Activated CD4-positive, alpha-beta T cell treated with anti-CD3 and anti-CD28 coated beads, Interleukin-2, amount 10 ng/mL, durations not matched to agents 7 days and 5 days (primary cell): Measurements from ENCODE around the gene CNN1. TPM values are rescaled to one million over a fixed set of nuclear protein-coding genes. Genes with fewer than 3 reads are reported as not detected.

Source experiments
- CTCF ChIA-PET: fragments of 350-600 bp; sonication (Branson Sonifier 250); formaldehyde crosslinking; loops from one replicate; lab custom pipeline; 2021; ENCODE audit warnings: antibody characterized with exemption; lab: Charles Lee
- POLR2A ChIA-PET: fragments of 350-600 bp; sonication (Branson Sonifier 250); formaldehyde crosslinking; loops from one replicate; lab custom pipeline; 2021; ENCODE audit warnings: antibody characterized with exemption; lab: Charles Lee
- DNase-seq: peaks from one replicate; pipeline ENCODE4 v3.0.0-alpha.2; 2020
- H3K27ac Mint-ChIP-seq: one replicate; pipeline ENCODE4 v1.8.0; 2021; ENCODE audit warnings: mild to moderate bottlenecking, moderate library complexity, mixed read lengths
- H3K27me3 Mint-ChIP-seq: one replicate; pipeline ENCODE4 v1.8.0; 2021; ENCODE audit warnings: mixed read lengths
- H3K36me3 Mint-ChIP-seq: one replicate; pipeline ENCODE4 v1.8.0; 2021; ENCODE audit warnings: low read depth, mixed read lengths
- H3K4me1 Mint-ChIP-seq: one replicate; pipeline ENCODE4 v1.8.0; 2021; ENCODE audit warnings: mixed read lengths
- H3K4me3 Mint-ChIP-seq: one replicate; pipeline ENCODE4 v1.8.0; 2021; ENCODE audit warnings: mild to moderate bottlenecking, moderate library complexity, mixed read lengths
- H3K9me3 Mint-ChIP-seq: one replicate; pipeline ENCODE4 v1.8.0; 2021; ENCODE audit warnings: mixed read lengths
- total RNA-seq, 2 experiments: library from RNA; stranded (reverse); gene quantifications; one replicate each; pipeline ENCODE4 v1.2.3, GENCODE V29; 2021

CNN1 gene
- total RNA-seq, 2 experiments from 2014 or later, result not detected

DNA sequence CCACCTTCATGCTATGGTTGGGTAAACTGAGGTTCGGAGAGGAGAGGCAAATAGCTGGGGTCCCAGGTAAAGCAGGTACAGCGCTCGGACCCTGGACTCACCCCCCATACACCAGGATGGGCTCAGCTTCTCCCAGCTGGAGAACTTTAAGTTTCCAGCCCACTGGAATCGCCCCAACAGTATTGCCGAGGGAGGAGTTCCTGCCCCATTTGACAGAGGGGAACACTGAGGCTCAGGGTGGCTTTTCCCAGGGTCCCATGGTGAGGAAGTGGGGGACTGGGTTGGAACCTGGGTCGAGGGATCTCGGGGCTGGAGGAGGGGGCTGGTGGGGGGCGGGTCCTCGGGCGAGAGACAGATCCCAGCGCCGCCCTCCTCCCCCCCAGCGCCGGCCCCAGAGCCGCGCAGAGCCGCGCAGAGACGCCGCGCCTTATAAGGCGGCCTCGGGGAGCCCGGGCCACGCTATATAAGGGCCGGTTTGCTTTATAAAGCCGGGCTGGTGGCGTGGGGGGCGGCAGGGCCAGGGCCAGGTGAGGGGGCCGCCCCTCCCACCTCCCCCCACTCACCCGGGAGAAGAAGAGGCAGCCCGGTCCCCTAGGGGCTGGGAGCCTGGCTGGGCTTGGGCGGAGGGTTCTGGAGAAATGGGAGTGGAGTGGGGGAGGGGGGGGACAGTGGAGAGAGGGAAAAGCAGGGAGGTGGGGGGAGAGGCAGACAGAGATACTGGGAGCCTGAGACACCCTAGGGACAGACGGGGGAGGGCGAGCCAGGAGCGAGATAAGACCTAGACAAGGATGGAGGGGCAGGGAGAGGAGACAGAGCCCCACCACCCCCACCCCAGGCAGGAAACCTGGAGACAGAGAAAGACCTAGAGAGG is 1.1 kb downstream of the CNN1 start:
- no peak for DNase-seq
- POLR2A ChIA-PET, result no interaction called here
- H3K9me3 Mint-ChIP-seq, result no peaks in the 10 kb centered on the region

DNA sequence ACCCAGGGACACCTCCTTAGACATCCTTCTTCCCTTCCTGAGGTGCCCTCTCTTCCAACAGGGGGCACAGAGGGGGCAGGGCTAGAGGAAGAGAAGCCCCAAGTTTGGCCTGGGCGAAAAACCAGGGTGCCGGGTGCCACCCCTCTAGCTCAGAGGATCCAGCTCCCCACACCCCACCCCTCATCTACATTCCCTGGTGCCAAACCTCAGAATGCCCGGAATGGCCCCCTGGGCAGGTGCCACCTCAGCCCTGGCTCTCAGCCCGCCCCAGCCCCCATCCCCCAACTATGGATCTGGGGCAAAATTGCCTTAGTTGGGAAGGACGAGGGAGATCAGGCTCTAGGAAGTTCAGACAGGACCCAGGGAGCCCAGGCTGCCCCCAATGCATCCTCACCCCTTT is 2.0 kb downstream of the CNN1 start:
- Mint-ChIP-seq H3K4me3 (no peak overlapping the region), H3K4me1 (peaks cover 6% of the 10 kb centered on the region), H3K27ac (no peak overlapping the region), H3K36me3 (no peaks in the 10 kb centered on the region), H3K9me3 (no peaks in the 10 kb centered on the region), H3K27me3 (peaks cover 17% of the 10 kb centered on the region)
- CTCF ChIA-PET, result interaction anchor here (0.6 to 0.8 kb wide), 2 partner anchors 18 to 371 kb away, joined by 3 read pairs; no protein-coding TSS in a partner anchor
- POLR2A ChIA-PET, result no interaction called here
- no peak for DNase-seq

More for the DNA sequence above, 1.1 kb downstream of the CNN1 start:
- CTCF ChIA-PET, result interaction anchor here (0.8 to 1.3 kb wide), 2 partner anchors 19 to 41 kb away, joined by 4 to 5 read pairs; no protein-coding TSS in a partner anchor
- peaks cover 11% of the 10 kb centered on the region for H3K4me1 Mint-ChIP-seq
- no peak overlapping the region for H3K4me3 Mint-ChIP-seq
- H3K36me3 Mint-ChIP-seq, result no peaks in the 10 kb centered on the region
- H3K27me3 Mint-ChIP-seq, result peaks cover 17% of the 10 kb centered on the region
- H3K27ac Mint-ChIP-seq, result no peak overlapping the region

DNA sequence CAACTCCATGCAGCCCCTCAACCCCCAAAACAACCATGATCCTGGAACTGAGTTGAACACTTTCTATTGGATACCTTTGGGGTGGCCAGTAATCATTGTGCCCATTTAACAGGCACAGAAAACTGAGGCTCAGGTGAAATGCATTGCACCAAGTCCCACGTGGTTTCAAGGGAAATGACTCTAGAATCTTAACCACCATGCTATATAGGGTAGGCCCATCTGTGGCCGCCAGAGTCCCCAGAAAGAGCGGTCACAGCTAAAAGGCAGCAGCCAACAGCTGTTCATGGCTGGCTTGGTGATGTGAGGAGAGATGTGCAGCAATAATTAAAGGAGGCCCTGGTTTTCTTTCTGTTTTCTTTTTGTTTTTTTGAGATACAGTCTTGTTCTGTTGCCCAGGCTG is 2.6 kb downstream of the CNN1 start:
- no peaks in the 10 kb centered on the region for H3K36me3 Mint-ChIP-seq
- H3K27ac Mint-ChIP-seq, result no peak overlapping the region
- H3K27me3 Mint-ChIP-seq, result peaks cover 17% of the 10 kb centered on the region
- DNase-seq, result no peak
- peaks cover 4% of the 10 kb centered on the region for H3K4me1 Mint-ChIP-seq
- no peaks in the 10 kb centered on the region for H3K9me3 Mint-ChIP-seq
- CTCF ChIA-PET, result interaction anchor here (0.6 to 0.8 kb wide), 2 partner anchors 18 to 372 kb away, joined by 3 read pairs; no protein-coding TSS in a partner anchor
- POLR2A ChIA-PET, result no interaction called here
- H3K4me3 Mint-ChIP-seq, result no peak overlapping the region

DNA sequence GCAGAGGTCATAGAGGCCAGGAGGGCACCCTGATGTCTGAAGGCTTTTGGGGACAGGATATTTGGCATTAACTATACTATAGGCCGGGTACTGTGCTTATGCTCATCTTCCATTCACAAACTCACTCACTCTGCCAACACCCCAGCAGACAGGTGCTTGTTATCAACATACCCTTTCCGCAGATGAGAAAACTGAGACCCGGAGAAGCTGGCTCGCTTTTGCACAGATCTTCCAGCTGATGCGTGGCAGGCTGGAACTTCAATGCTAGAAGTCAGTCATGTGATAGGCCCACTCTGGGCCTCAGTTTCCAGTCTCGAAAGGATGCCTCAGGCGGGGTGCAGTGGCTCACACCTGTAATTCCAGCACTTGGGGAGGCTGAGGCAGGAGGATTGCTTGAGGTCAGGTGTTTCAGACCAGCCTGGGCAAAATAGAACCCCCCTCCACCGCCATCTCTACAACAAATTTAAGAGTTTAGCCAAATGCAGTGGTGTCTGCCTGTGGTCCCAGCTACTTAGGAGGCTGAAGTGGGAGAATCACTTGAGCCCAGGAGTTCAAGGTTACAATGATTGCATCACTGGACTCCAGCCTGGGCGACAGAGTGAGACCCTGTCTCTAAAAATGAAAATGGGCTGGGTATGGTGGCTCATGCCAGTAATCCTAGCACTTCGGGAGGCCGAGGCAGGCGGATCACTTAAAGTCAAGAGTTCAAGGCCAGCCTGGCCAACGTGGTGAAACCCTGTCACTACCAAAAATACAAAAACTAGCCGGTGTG is 9.5 kb downstream of the CNN1 start:
- ChIA-PET POLR2A (no interaction called here), CTCF (interaction anchor here (0.7 to 2.5 kb wide), 2 partner anchors 12 to 52 kb away, joined by 4 to 9 read pairs; no protein-coding TSS in a partner anchor)
- H3K36me3 Mint-ChIP-seq, result peaks cover 5% of the 10 kb centered on the region
- H3K4me3 Mint-ChIP-seq, result no peak overlapping the region
- no peak for DNase-seq
- no peaks in the 10 kb centered on the region for H3K27me3 Mint-ChIP-seq
- no peak overlapping the region for H3K27ac Mint-ChIP-seq
- no peaks in the 10 kb centered on the region for H3K9me3 Mint-ChIP-seq
- H3K4me1 Mint-ChIP-seq, result peaks cover 1% of the 10 kb centered on the region

DNA sequence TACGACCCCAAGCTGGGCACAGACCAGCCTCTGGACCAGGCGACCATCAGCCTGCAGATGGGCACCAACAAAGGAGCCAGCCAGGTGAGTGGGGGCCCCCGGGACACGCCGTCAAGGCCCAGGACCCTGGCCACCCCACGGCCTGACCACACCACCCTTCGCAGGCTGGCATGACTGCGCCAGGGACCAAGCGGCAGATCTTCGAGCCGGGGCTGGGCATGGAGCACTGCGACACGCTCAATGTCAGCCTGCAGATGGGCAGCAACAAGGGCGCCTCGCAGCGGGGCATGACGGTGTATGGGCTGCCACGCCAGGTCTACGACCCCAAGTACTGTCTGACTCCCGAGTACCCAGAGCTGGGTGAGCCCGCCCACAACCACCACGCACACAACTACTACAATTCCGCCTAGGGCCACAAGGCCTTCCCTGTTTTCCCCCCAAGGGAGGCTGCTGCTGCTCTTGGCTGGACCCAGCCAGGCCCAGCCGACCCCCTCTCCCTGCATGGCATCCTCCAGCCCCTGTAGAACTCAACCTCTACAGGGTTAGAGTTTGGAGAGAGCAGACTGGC is 10.8 kb downstream of the CNN1 start:
- POLR2A ChIA-PET, result no interaction called here

DNA sequence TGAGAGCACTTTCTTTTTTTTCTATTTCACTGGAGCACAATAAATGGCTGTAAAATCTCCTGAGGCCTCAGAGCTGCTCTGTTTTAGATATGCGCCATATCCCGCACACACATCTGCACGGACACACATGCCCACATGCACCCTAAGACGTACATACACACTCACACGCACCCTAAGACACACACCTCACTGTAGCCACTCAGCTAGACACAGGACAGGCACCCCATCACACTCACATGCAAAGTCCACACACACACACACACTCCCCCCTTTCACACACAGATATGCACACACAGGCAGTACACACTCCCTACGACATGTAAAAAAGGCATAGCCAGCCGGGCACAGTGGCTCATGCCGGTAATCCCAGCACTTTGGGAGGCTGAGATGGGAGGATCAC is 11.6 kb downstream of the CNN1 start:
- Mint-ChIP-seq H3K36me3 (peaks cover 13% of the 10 kb centered on the region), H3K4me1 (peaks cover 15% of the 10 kb centered on the region), H3K9me3 (no peaks in the 10 kb centered on the region), H3K27me3 (no peaks in the 10 kb centered on the region), H3K4me3 (no peak overlapping the region), H3K27ac (no peak overlapping the region)
- CTCF ChIA-PET, result no interaction called here
- DNase-seq, result no peak
- POLR2A ChIA-PET, result no interaction called here

More for the DNA sequence above, 10.8 kb downstream of the CNN1 start:
- Mint-ChIP-seq H3K36me3 (peaks cover 13% of the 10 kb centered on the region), H3K4me3 (no peak overlapping the region), H3K9me3 (no peaks in the 10 kb centered on the region), H3K27me3 (no peaks in the 10 kb centered on the region), H3K27ac (no peak overlapping the region), H3K4me1 (peaks cover 14% of the 10 kb centered on the region)
- DNase-seq, result no peak
- CTCF ChIA-PET, result interaction anchor here (1.0 to 1.3 kb wide), 2 partner anchors 13 to 29 kb away, joined by 3 to 5 read pairs; no protein-coding TSS in a partner anchor

DNA sequence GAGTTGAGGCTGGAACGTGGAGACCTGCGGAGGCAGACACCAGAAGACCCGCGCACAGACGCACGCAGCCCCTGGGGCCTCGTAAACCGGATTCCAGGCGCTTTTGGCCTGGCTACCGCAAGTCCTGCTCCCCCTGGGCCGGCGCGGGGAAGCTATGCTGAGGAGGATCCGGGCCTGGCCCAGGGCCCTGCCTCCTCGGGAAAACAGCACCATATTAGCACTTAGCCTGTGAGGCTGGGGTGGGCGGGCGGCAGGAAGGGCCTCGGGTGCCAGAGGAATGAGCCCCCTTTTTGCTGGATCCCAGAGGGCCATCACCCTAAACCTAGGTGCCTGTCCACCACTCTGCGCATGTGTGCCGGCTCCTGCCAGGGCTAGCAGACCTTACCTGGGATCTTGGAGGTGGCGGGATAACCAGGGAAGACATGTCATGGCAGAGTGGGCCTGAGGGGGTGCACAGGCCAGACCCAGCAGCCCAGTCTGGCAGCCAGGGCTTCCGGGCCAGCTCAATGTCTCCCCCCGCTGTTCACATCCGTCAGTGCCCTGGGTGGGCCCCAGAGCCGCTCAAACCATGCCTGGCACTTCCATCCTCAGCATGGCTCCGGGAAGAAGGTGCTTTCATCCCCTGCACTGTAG is 13.1 kb downstream of the CNN1 start:
- H3K27ac Mint-ChIP-seq, result no peak overlapping the region
- H3K36me3 Mint-ChIP-seq, result peaks cover 18% of the 10 kb centered on the region
- H3K27me3 Mint-ChIP-seq, result no peaks in the 10 kb centered on the region
- H3K9me3 Mint-ChIP-seq, result no peaks in the 10 kb centered on the region
- no peak for DNase-seq
- no peak overlapping the region for H3K4me3 Mint-ChIP-seq
- H3K4me1 Mint-ChIP-seq, result peaks cover 24% of the 10 kb centered on the region
- ChIA-PET CTCF (interaction anchor here (0.8 to 1.9 kb wide), 4 partner anchors 9 to 38 kb away, joined by 3 to 6 read pairs (median 4); no protein-coding TSS in a partner anchor), POLR2A (no interaction called here)

DNA sequence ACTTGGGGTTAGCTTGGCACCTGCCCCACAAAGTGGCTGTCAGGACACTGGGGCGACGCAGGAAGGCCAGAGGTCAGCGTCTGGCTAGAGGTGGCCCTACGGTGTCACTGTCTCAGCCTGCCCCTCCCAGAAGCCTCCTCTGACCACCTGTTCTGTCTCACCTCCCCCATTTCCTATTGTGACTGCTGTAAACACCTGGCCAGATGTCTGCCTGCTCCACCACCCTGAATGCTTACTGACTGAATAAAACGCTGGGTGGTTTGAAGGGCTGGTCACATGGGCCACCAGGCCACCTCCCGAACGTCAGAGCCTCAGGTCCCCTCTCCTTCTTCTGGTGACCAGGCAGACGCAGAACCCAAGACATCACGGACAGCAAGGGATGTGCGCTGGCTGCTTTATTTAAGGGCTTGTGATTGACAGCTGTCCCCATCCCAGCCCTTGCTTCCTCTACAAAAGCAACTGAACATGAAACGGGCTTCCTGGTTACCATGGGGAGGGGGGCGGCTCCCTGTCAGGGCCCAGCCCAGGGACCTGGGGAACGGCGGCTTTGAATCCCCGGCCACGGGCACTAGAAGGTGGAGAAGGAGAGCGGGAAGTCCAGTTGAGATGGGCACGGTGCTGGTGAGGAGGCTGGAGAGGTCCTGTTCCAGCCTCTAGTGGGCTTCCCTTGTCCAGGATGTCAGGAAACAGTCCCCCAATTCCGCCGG is 14.2 kb downstream of the CNN1 start:
- no peak for DNase-seq
- Mint-ChIP-seq H3K4me3 (no peak overlapping the region), H3K9me3 (no peaks in the 10 kb centered on the region), H3K27ac (peak overlapping the region; percentile 11), H3K27me3 (no peaks in the 10 kb centered on the region), H3K4me1 (peaks cover 31% of the 10 kb centered on the region), H3K36me3 (peaks cover 20% of the 10 kb centered on the region)
- CTCF ChIA-PET, result interaction anchor here (0.8 to 1.9 kb wide), 3 partner anchors 8 to 39 kb away, joined by 3 to 6 read pairs (median 4); no protein-coding TSS in a partner anchor
- POLR2A ChIA-PET, result no interaction called here

DNA sequence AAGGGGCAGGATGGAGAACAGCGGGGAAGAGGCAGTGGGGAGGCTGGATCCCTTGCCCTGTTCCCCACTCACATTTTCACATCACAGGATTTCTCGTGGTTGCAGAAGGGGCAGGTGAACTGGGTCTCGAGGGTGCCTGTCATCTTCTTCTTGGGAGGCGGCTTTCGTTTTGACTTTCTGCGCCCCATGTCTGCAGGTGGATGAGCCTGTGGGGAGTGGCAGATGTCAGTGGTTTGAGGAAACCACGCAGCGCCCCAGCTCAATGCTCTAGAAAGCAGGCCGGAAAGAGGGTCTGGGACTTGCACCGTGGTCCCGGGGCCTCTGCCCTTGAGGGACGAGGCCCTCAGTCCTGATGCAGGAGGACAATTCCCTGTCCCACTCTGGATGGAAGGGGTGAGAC is 15.5 kb downstream of the CNN1 start:
- Mint-ChIP-seq H3K27me3 (no peaks in the 10 kb centered on the region), H3K9me3 (no peaks in the 10 kb centered on the region), H3K4me3 (no peak overlapping the region), H3K4me1 (peaks cover 38% of the 10 kb centered on the region), H3K27ac (peak overlapping the region; percentile 74), H3K36me3 (peaks cover 20% of the 10 kb centered on the region)
- ChIA-PET CTCF (interaction anchor here (1.1 to 1.6 kb wide), 2 partner anchors 18 to 27 kb away, joined by 3 to 6 read pairs; no protein-coding TSS in a partner anchor), POLR2A (no interaction called here)
- peak; percentile 31 for DNase-seq

DNA sequence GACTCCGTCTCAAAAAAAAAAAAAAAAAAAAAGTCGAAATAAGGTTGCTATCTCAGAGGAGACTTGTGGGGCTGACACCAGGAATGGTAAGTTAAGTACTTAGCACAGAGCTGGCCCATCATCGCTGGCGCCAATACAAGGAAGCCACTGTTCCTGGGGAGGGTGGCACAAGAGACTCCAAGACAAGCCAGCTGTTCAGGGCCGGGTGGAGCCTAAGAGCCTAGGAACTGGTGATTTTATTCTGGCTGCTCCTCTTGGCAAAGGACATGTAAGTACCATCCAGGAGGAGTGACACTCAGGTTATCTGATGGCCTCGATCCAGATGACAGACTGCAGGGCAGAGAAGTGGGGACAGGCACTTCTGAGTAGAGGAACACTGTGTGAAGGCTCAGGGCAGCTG is 16.6 kb downstream of the CNN1 start:
- H3K27ac Mint-ChIP-seq, result peak overlapping the region; percentile 38
- H3K4me1 Mint-ChIP-seq, result peaks cover 43% of the 10 kb centered on the region
- ChIA-PET POLR2A (no interaction called here), CTCF (interaction anchor here (0.6 kb wide), 2 partner anchors 27 to 544 kb away, joined by 3 to 4 read pairs; no protein-coding TSS in a partner anchor)
- H3K36me3 Mint-ChIP-seq, result peaks cover 20% of the 10 kb centered on the region
- DNase-seq, result no peak
- no peak overlapping the region for H3K4me3 Mint-ChIP-seq
- H3K27me3 Mint-ChIP-seq, result no peaks in the 10 kb centered on the region
- no peaks in the 10 kb centered on the region for H3K9me3 Mint-ChIP-seq

DNA sequence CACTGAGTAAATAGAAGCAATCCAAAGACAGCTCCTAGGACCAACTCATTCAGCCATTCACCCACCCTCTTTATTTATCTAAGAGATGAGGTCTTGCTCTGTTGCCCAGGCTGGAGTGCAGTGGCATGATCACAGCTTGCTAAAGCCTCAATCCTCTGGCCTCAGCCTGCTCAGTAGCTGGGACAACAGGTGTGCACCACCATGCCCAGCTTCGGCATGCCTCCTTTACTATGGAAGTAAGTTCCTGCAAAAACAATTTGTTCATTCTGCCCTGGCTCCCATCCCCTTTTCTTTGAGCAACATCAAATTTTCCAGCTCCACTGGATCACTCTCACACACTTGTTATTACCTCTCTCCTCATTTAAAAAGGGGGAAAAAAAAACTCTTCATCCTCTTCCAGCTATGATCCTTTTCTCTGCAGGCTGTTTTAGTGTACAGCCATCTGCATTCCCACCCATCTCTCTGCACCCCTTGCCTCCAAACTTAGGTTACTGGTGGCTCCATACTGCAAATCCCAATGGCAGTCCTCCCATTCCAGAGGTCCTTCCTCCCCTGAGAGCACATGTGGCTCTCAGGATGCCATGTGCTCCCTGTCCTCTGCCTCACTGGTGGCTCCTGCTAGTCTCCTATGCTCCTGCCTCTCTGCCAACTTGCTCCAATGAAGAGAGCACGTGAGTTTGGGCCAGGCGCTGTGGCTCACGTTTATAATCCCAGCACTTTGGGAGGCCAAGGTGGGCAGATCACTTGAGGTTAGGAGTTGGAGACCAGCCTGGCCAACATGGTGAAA is 18.2 kb downstream of the CNN1 start:
- ChIA-PET POLR2A (no interaction called here), CTCF (interaction anchor here (0.6 to 1.3 kb wide), 4 partner anchors 12 to 240 kb away, joined by 3 to 4 read pairs (median 4); no protein-coding TSS in a partner anchor)
- Mint-ChIP-seq H3K4me1 (peaks cover 51% of the 10 kb centered on the region), H3K36me3 (peaks cover 18% of the 10 kb centered on the region), H3K27ac (no peak overlapping the region), H3K9me3 (no peaks in the 10 kb centered on the region), H3K4me3 (peak overlapping the region; percentile 53), H3K27me3 (no peaks in the 10 kb centered on the region)
- no peak for DNase-seq
